22Rv1 (cell line): Measurements from ENCODE around the gene EPN2.
A peak's percentile ranks its signal among the peaks of the same experiment; 100 is the strongest.

Source experiments
- H3K27ac ChIP-seq: fragments of 450-650 bp; 2 replicates; pipeline ENCODE4 v1.5.1; 2017
- ZFX ChIP-seq: fragments of 450-650 bp; IDR thresholded peaks from 2 replicates; pipeline ENCODE4 v1.6.1; 2017; ENCODE audit warnings: antibody characterized with exemption, borderline replicate concordance
- TF ChIP-seq, protein P1 (sequence below): fragments of 450-650 bp; IDR thresholded peaks from 2 replicates; pipeline ENCODE4 v1.5.1; 2017; ENCODE audit warnings: mild to moderate bottlenecking

Gene EPN2

DNA sequence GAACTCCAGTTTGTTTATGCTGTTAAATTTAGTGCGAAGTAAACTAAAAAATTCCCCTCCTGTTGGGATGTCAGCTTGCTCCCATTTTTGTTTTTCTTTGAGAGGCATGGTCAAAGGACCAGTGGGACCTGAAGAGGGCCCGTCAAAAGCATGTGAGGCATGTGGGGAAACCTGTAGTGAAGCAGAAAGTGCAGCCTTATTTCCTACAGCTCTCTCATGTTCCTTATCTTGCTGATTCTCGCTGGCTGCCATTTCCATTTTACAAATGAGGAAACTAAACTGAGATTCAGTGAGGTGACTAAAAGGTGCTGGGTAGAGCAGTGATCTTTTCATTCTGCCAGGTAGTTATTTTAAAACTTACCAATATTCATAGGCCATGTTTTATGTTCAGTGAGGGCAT lies 27.1 kb downstream of the EPN2 start:
- no peak for TF ChIP-seq ZFX
- TF ChIP-seq, protein P1, sequence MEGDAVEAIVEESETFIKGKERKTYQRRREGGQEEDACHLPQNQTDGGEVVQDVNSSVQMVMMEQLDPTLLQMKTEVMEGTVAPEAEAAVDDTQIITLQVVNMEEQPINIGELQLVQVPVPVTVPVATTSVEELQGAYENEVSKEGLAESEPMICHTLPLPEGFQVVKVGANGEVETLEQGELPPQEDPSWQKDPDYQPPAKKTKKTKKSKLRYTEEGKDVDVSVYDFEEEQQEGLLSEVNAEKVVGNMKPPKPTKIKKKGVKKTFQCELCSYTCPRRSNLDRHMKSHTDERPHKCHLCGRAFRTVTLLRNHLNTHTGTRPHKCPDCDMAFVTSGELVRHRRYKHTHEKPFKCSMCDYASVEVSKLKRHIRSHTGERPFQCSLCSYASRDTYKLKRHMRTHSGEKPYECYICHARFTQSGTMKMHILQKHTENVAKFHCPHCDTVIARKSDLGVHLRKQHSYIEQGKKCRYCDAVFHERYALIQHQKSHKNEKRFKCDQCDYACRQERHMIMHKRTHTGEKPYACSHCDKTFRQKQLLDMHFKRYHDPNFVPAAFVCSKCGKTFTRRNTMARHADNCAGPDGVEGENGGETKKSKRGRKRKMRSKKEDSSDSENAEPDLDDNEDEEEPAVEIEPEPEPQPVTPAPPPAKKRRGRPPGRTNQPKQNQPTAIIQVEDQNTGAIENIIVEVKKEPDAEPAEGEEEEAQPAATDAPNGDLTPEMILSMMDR: no peak
- H3K27ac ChIP-seq: no peak overlapping the region

DNA sequence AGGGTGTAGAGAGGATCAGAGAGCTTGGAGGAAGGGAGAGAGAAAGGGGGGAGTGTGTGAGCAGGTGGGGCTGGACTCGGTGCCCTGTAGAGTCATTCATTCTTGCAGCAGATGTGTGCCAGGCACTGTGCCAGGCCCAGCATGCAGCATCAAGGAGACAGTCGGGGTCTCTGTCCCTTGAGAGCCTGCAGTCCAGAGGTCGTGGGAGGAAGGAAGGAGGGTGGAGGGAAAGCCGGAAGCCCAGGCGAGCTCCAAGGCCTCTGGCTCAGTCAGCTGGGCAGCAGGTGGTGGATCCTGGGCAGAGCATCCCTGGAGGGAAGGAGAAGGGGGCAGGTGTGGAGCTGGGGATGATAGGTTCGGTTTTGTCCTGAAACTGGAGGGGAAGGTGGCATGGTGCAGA lies 27.5 kb downstream of the EPN2 start:
- H3K27ac ChIP-seq: no peak overlapping the region
- no peak for TF ChIP-seq ZFX
- TF ChIP-seq, protein P1: no peak

DNA sequence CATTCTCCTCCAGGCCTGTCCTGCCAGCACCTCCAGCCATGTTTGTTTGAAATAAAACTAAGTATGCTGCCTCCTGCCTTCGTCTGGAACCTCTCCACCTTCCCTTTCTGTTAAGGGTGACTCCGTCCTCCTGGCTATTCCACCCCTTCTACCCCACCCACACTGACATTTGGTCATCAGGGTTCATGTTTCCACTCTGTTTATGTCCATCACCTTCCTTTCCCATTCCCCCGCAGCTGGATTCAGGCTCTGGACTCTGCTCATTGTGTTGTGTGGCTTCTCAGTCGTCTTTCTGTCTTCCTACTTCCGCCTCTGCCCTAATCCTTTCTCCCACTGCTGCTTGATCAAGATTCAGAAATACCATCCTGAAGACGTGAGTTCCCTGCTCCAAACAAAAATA lies 28.6 kb downstream of the EPN2 start:
- H3K27ac ChIP-seq: no peak overlapping the region
- TF ChIP-seq ZFX: no peak
- TF ChIP-seq, protein P1: no peak

DNA sequence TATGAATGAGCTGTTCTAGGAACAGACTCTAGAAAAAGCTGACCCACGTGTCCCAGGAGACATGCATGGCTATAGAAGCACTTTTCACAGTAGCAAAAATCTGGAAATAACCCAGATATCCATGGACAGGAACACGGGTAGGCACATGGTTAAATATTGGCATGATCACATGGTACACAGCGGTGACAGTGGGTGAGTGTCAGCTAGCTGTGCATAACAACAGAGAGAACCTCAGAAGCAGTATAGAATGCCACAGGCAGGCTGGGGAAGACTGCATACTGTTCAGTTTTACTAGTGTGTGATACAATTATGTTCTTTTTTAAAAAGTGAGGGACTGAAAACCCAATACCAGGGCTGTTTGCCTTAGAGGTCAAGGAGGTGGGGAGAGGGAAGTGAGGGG lies 31.4 kb downstream of the EPN2 start:
- TF ChIP-seq, protein P1: no peak
- no peak for TF ChIP-seq ZFX
- H3K27ac ChIP-seq: peak overlapping the region; percentile 23; the same call in 1 of the 2 replicates

DNA sequence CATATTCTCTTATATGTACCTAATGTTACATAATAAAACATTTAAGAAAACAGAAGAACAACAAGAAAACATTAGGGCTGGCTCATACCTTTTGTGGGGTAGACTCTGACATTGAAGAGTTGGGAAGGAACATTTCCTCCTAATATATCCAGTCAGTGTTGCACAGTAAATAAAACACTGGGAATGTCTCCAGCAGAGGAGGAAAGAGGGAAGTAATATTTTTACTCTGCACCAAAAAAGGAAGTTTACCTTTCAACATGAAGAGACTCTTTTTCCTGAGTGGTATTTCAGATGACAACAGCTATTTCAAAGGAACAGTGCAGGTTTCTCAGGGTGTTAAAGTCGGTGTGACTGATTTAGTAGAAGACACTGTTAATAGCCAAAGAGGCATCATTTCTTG lies 31.9 kb downstream of the EPN2 start:
- H3K27ac ChIP-seq: peak overlapping the region; percentile 23; the same call in 1 of the 2 replicates

DNA sequence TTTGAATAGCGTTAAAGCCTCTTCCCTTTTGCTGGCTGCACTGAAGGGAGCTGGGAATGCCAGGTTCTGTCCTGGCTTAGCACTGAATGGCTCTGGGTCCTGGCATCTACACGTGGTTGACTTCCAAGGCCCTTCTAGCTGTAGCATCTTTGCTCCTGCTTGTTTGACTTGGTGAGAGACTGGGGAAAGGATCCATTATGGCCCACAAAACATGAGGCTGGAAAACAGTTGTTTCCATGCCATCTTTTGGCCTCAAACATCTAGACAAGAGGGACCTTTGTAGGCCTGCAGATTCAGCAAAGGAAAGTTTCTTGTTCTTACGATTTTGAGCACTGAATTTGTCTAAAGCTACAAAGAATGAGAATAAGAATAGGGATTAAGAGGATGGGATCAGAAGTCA lies 32.5 kb downstream of the EPN2 start:
- TF ChIP-seq, protein P1: no peak
- no peak for TF ChIP-seq ZFX

More for the DNA sequence above, 31.9 kb downstream of the EPN2 start:
- TF ChIP-seq ZFX: no peak
- TF ChIP-seq, protein P1: no peak

DNA sequence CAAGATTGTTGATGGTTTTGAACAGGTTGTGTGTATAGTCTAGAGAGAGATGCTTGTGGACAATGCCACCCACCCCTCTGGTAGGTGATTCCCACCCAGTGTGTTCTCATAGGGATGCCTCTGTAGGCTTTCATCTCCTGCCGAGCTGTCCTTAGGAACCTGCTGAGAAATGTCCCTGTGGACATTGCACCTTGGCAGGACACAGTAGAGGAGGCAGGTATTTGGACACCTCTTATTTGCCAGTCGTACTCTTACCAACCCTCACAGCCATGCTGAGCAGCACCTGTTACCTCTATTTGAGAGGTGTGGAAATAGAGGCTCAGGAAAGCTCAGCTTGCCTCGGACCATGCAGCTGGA lies 33.2 kb downstream of the EPN2 start:
- no peak for TF ChIP-seq ZFX
- no peak overlapping the region for H3K27ac ChIP-seq

More for the DNA sequence above, 32.5 kb downstream of the EPN2 start:
- peak overlapping the region; percentile 23; the same call in 1 of the 2 replicates for H3K27ac ChIP-seq

DNA sequence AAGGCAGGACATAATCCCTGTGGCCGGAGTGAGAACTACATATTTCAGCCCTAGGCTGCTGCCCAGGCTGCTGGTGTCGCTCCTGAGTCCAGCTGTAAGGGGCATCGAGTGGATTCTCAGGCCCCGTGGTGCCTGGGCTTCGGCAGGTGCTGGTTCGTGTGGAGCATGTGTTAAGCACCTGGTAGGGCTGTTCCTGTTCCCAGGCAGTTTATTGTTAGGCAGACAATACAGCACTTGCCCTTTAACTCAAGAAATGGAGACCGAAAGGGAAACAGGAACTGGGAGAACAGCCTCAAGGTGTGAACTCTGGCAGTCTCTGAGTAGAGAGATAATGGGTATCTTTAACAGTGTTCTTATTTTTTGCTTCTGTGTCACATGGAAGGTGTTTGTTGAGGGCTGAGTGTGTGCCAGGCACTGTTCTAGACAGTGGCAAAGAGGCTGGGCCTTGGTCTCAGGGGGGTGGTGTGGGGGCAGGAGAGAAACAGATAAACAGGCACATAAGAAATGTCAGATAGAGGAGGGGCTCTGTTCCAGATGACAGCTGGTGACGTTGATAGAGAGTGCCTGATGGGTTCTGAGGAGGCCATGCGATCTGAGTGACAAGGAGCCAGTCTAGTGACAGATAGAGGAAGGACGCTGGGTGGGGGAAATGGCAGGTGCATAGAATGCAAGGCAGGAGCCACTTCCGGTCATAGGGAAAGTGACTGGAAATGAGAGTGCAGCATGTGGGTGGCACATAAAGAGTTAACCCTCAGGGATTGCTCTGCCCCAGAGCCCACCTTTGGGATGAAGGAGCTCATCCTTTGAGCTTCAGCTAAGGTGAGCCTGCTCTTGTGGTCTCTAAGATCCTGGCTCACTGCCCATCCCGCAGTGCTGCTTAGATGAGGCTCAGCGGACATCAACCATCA lies 33.8 kb downstream of the EPN2 start:
- H3K27ac ChIP-seq: no peak overlapping the region
- TF ChIP-seq, protein P1: no peak
- no peak for TF ChIP-seq ZFX
